NCI-H226 (cell line): ENCODE data around the gene BICD1.
"Not testable (repeated sequence)": the region's sequence is repeated elsewhere in the genome, so short reads cannot be mapped to it uniquely, and the experiment has no call there.

Experiments used
- DNase-seq: peaks from one replicate; pipeline ENCODE4 v3.0.0-alpha.2; 2015

BICD1 gene

DNA sequence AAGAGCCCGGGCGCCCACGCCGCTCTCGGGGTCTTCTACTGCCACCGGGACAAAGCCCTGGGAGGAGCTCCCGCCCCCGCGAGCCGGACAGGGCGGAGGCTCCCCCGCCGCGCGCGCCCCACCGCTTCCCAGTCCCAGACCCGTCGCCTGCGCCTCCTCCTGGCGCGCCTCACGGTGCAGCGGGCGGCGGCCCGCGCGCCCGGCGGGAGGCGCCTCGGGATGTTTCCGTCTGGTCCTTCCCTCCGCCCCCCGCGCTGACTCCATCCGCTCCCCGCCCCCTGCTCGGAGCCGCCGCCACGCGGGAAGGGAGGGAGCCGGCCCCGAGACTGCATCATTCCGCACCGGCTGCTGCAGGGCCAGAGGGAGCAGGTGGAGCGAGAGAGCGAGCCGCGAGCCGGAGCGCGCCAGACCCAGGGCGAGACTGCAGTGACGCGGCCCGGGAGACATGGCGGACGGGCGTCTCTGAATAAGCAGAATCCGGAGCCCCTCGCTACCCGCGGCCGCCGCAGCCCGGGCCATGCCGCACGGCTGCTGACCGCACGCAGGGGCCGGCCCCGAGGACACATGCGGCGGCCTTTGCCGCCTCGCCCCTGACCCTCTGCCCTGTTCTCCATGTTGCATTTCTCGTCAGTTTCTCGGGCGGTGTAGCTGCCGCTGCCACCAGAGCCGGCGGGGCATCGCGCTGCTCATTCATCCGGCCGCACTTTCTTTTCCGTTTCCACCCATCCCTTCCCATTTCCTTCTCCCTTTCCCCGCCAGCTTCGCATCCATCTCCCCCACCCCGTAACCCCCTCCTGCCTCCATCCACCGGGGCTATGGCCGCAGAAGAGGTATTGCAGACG, at the start of gene BICD1:
Gene BICD1 (plus strand): TSS at position 331 of the 842 bp plus-strand sequence. CDS start 485 bp downstream, at position 816.
- peak; percentile 89 for DNase-seq

- no peak for DNase-seq
Observed at GRCh38 chr12:32061033-32061432, 45.6 kb upstream of the BICD1 start.

GRCh38 chr12:32062881-32063280, 43.8 kb upstream of the BICD1 start:
- DNase-seq, result no peak

GRCh38 chr12:32063796-32064195, 42.9 kb upstream of the BICD1 start:
- no peak for DNase-seq

- DNase-seq, result no peak
Observed at GRCh38 chr12:32066206-32066605, 40.4 kb upstream of the BICD1 start.

DNA sequence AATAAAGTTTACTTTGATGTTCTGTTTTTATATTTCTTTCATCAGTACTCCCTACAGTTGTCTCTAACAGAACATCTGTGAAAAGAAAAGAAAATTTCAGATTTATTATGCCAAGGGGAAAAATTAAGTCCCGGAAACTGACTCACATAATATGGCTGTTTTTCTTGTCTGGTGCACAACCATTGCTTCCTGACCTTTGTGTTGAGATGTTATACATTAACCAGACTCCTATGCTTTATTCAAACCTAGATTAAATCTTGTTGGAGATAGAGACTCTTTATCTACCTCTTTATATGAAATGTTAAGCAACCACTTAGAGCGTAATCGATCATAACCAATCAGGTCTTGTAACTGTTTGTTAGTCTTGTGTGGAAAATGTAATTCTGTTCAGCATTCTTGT, 37.6 kb upstream of the BICD1 start:
- no peak for DNase-seq

- DNase-seq, result no peak
Observed at GRCh38 chr12:32069731-32070130, 36.9 kb upstream of the BICD1 start.

DNA sequence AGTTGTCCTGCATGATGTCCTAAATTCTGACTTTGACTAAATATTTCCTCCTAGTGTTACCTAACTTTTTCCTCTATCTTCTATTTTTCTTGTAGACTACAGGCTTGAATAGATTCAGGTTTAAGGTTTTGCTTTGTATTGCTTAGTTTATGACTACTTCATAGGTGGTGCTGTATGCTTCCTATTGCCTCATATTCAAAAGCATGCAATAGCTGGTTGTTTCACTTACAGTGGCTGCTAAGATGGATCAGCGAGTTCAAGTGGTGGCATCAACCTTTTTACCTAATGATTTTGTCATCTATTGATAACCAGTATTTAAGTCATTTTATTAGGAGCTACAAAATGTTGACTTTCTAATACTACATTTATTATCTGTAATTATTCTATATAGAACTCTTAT, 36.3 kb upstream of the BICD1 start:
- DNase-seq, result no peak

DNA sequence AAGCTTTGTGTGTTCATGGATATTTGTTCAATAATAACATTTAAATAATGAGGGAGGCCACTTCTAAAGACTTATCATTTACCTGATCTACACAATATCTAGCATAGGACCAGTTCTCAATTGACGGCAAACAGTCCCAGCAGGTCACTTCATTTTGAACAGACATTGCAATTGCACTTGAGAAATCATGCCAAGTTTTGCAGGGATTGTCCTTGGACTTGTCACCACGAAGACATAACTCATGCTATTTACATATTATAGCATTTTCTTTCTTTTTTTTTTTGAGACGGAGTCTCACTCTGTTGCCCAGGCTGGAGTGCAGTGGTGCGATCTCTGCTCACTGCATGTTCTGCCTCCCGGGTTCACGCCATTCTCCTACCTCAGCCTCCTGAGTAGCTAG, 34.5 kb upstream of the BICD1 start:
- no peak for DNase-seq

GRCh38 chr12:32074432-32074831, 32.2 kb upstream of the BICD1 start:
- no peak for DNase-seq

- no peak for DNase-seq
Observed at GRCh38 chr12:32076941-32077340, 29.7 kb upstream of the BICD1 start.

- DNase-seq, result no peak
Observed at GRCh38 chr12:32080435-32080834, 26.2 kb upstream of the BICD1 start.

GRCh38 chr12:32083489-32083888, 23.2 kb upstream of the BICD1 start:
- peak; percentile 51 for DNase-seq

DNA sequence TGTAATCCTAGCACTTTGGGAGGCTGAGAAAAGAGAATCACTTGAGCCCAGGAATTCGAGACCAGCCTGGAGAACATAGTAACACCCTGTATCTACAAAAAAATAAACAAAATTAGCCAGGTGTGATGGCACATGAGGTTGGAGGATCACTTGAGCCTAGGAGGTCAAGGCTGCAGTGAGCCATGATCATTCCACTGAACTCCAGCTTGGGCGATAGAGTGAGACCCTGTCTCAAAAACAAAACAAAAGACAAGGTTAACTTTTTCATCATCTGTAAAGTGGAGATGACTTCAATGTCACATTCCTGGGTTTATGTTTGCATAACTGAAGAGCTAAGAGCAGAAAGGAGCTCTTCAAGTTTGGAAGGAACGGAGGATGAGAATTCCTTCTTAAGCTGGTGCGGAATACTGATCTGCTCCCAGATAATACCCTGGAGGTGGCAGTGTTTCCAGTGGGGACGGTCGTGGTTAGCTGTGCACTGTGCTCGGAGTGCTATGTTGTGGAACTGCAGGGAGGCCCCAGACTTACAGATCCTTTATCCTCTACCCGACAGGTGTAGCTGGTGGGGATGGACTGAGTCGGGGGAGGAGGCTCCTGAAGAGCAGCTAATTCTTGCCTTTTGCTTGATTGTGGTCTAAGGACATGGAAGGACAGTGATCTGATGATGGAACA, 22.5 kb upstream of the BICD1 start:
- no peak for DNase-seq

- DNase-seq, result no peak
Observed at GRCh38 chr12:32084753-32085152, 21.9 kb upstream of the BICD1 start.

DNA sequence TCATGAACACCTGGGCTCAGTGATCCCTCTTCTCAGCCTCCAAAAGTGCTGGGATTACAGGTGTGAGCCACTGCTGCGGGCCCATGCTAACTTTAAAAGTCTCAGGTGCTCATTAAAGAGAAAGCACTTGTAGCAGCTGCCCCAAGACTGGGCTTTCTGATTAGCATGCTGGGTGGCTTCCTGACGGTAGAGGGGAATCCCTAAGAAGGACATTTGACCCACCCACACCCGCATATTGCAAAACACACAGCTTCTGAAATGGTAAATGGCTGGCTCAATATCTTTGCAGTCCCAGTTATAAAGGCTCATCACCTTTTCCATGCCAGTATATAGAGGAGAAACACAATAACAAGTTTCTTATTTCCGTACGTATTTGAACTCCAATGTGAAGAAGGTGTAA, 19.3 kb upstream of the BICD1 start:
- no peak for DNase-seq

- no peak for DNase-seq
Observed at GRCh38 chr12:32089156-32089555, 17.5 kb upstream of the BICD1 start.

DNA sequence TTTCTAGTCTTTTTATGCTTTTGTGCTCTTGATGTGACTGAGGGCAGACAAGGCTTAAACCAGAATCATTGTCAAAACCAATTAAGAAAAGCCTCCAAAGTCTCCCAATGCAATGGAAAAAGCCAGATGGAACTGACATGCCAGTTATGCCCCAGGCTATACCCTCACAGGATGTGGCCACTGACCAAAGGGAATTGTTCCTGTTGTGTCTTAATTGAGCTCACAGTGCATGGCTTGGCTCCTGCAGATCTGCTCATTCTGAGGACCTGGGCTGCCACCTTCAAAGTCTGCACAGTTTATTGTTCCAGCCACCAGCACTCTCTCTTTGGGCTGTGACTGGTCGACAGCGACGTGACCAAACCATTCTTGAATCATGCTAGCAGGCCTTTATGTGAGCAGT, 17.1 kb upstream of the BICD1 start:
- no peak for DNase-seq

- no peak for DNase-seq
Observed at GRCh38 chr12:32091696-32092095, 15.0 kb upstream of the BICD1 start.

DNA sequence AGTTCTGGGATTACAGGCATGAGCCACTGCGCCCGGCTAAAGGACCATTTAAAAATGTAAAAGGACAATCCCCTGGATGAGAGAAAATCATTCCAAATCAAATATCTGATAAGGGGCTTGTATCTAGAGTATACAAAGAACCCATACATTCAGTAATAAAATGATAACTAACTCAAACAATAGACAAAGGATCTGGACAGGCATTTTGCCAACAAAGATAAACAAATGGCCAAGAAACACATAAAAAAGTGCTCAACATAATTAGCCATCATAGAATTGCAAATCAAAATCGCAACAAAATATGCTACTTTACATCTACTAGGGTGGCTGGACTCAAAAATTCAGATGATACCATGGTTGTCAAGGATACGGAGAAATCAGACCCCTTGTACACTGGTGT, 8.5 kb upstream of the BICD1 start:
- DNase-seq, result no peak

- DNase-seq, result not testable (repeated sequence)
Observed at GRCh38 chr12:32099275-32099674, 7.4 kb upstream of the BICD1 start.

DNA sequence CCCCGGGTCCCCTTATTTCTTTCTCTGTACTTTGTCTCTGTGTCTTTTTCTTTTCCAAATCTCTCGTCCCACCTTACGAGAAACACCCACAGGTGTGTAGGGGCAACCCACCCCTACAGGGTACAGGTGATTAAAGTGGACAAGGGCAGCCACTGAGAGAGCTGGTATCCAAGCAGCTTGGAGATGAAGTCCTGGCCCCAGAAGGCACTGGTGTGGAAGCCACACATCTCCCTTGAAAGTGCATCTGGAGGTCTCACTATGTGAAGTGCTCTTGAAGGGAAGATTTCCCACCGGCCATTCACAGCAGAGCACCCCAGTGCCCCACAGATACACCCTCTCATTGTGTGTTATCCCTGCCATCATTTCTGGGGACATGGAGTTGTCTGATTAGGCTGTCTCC, 6.3 kb upstream of the BICD1 start:
- DNase-seq, result no peak

DNA sequence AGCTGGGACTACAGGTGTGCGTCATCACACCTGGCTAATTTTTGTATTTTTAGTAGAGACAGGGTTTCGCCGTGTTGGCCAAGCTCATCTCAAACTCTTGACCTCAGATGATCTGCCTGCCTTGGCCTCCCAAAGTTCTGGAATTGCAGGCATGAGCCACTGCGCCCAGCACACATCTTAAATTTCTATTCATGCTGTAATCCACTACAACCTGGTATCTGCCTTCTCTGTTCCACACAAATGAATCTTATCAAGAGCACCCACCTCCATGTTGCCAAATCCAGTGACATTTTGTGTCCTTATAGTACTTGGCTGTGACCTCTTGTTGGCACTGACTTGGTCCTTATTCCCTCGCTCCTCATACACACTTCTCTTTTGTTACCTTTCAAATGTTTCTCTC, 5.8 kb upstream of the BICD1 start:
- DNase-seq, result no peak

- peak; percentile 19 for DNase-seq
Observed at GRCh38 chr12:32102234-32102633, 4.4 kb upstream of the BICD1 start.
